Measurements from ENCODE around the gene SEC61B. TPM values are rescaled to one million over a fixed set of nuclear protein-coding genes. Genes with fewer than 3 reads are reported as not detected.

SEC61B gene
- total and polyA plus RNA-seq, 9 of the 15 experiments (the other 6 are each of a cell fraction or from before 2014, with no cell fraction given) = 57.8 to 262 (median 172) TPM

- H3K9me1 ChIP-seq (ENCODE audit: control insufficient read depth, insufficient read depth, low read length) = no peaks in the 10 kb centered on the region
- DNase-seq (ENCODE audit: extremely low read depth in 1 of 4, low spot score in 3 of 4) = peak in 1 of 4 experiments; percentile 32
- BruUV-seq (replicated peaks) = no TSS peak
- peak; percentile 80 for FAIRE-seq
- no peak overlapping the region for H3K27ac ChIP-seq (ENCODE audit: extremely low read depth, low read depth, low read length)
- ATAC-seq = peak; percentile 87
- intact Hi-C loops (cut with micrococcal nuclease) (no loop called here), in situ Hi-C loops (cut with MboI) (loop anchor here (10.0 kb wide), 1 partner anchor 172 kb away; no protein-coding TSS in a partner anchor)
- no peaks in the 10 kb centered on the region for H3K36me3 ChIP-seq (ENCODE audit: control insufficient read depth, insufficient read depth, low read length)
- no peaks in the 10 kb centered on the region for H4K20me1 ChIP-seq (replicated peaks; ENCODE audit: control insufficient read depth, insufficient read depth, low read length)
- H3K4me1 ChIP-seq (replicated peaks in 1 of 2; ENCODE audit: control insufficient read depth in 2 of 2, insufficient read depth in 2 of 2, low read length in 2 of 2) = no peaks in the 10 kb centered on the region; a peak in 1 of 5 replicates
- H3K9ac ChIP-seq (ENCODE audit: insufficient read depth in 1 of 2, low read depth in 2 of 2, low read length in 2 of 2) = no peak overlapping the region
- WGBS (ENCODE audit: insufficient coverage, low coverage, missing lambda C conversion rate) = 4% methylated on average over 5 of the region's 5 CpGs
- H3K4me2 ChIP-seq (ENCODE audit: insufficient read depth, low read length) = no peak overlapping the region
- no peak overlapping the region for H2AFZ ChIP-seq (ENCODE audit: low read depth, low read length)
- H3K27me3 ChIP-seq (ENCODE audit: control insufficient read depth in 2 of 2, insufficient read depth in 2 of 2, low read length in 2 of 2) = peaks cover 45 to 50% of the 10 kb centered on the region in 2 experiments
- H3K9me3 ChIP-seq (replicated peaks; ENCODE audit: control insufficient read depth, insufficient read depth, low read depth, low read length) = no peaks in the 10 kb centered on the region
- no peak overlapping the region for H3K4me3 ChIP-seq
- ChIA-PET POLR2A (interaction anchor here (0.6 kb wide), 1 partner anchor 21 kb away, joined by 3 read pairs; no protein-coding TSS in a partner anchor), CTCF (ENCODE audit: low intra/inter-chr PET ratio) (interaction anchor here (0.7 kb wide), 1 partner anchor 465 kb away, joined by 3 read pairs; no protein-coding TSS in a partner anchor)
- H3K79me2 ChIP-seq (ENCODE audit: control insufficient read depth, insufficient read depth, low read length) = no peaks in the 10 kb centered on the region
- TF ChIP-seq CTCF (IDR thresholded peaks at IDR 0.05 in 2 of 3, conservative IDR thresholded peaks at IDR 0.05 in 1 of 3; ENCODE audit: insufficient read depth in 2 of 3, low read depth in 1 of 3, low read length in 3 of 3) (peak in 2 of 3 experiments; percentile 25 to 33; a peak in 3 of 6 replicates), UBTF (IDR thresholded peaks at IDR 0.05; ENCODE audit: borderline replicate concordance in 1 of 2, low read depth in 2 of 2, low read length in 2 of 2) (no peak), BRF1 (IDR thresholded peaks at IDR 0.05; ENCODE audit: borderline replicate concordance, extremely low read depth, insufficient read length) (no peak), ZZZ3 (IDR thresholded peaks at IDR 0.05) (no peak), MAFK (IDR thresholded peaks at IDR 0.05; ENCODE audit: low read length) (no peak), ZNF609 (CRISPR knock-in tag; IDR thresholded peaks at IDR 0.05; ENCODE audit: borderline replicate concordance) (no peak), PTRF (tag; IDR thresholded peaks at IDR 0.05) (no peak), NFXL1 (CRISPR knock-in tag; IDR thresholded peaks at IDR 0.05) (no peak), ARID2 (IDR thresholded peaks at IDR 0.05) (no peak)
Observed at GRCh38 chr9:99192786-99193465, 29.2 kb upstream of the SEC61B start.
